HG03095 (cell line): ENCODE measurements around the gene LCN10.
A peak's percentile ranks its signal among the peaks of the same experiment; 100 is the strongest.

Source experiments
- ATAC-seq: cut with Tn5 transposase; IDR thresholded peaks from one replicate; pipeline ENCODE4 v1.9.1; 2021; ENCODE audit warnings: moderate library complexity; ENCODE audit not compliant: unreplicated experiment

LCN10 gene

GRCh38 chr9:136740491-136740890 is 2.2 kb downstream of the LCN10 start:
- ATAC-seq: no peak

GRCh38 chr9:136740069-136740468 is 2.7 kb downstream of the LCN10 start:
- no peak for ATAC-seq

GRCh38 chr9:136739509-136739908 is 3.2 kb downstream of the LCN10 start:
- ATAC-seq: no peak

- ATAC-seq: no peak
These were observed 3.8 kb downstream of the LCN10 start for GRCh38 chr9:136738960-136739359.

- ATAC-seq: no peak
These were observed 6.8 kb downstream of the LCN10 start for GRCh38 chr9:136735812-136736480.

- ATAC-seq: no peak
These were observed 7.8 kb downstream of the LCN10 start for GRCh38 chr9:136734837-136735496.

- ATAC-seq: no peak
These were observed 9.1 kb downstream of the LCN10 start for GRCh38 chr9:136733611-136734010.

- ATAC-seq: no peak
These were observed 10.1 kb downstream of the LCN10 start for GRCh38 chr9:136732444-136733178.

- no peak for ATAC-seq
These were observed 12.8 kb downstream of the LCN10 start for GRCh38 chr9:136729926-136730325.

- no peak for ATAC-seq
These were observed 13.6 kb downstream of the LCN10 start for GRCh38 chr9:136729144-136729543.

- peak; percentile 18 for ATAC-seq
These were observed 14.1 kb downstream of the LCN10 start for GRCh38 chr9:136728548-136729123.

GRCh38 chr9:136728080-136728547 is 14.6 kb downstream of the LCN10 start:
- ATAC-seq: peak; percentile 40

GRCh38 chr9:136726631-136727191 is 16.0 kb downstream of the LCN10 start:
- no peak for ATAC-seq

GRCh38 chr9:136726118-136726517 is 16.6 kb downstream of the LCN10 start:
- no peak for ATAC-seq

GRCh38 chr9:136725612-136726011 is 17.1 kb downstream of the LCN10 start:
- ATAC-seq: no peak

- ATAC-seq: no peak
These were observed 18.0 kb downstream of the LCN10 start for GRCh38 chr9:136724772-136725171.

- no peak for ATAC-seq
These were observed 18.8 kb downstream of the LCN10 start for GRCh38 chr9:136723989-136724388.

GRCh38 chr9:136723362-136723976 is 19.3 kb downstream of the LCN10 start:
- no peak for ATAC-seq

GRCh38 chr9:136722969-136723356 is 19.8 kb downstream of the LCN10 start:
- no peak for ATAC-seq

GRCh38 chr9:136722093-136722968 is 20.4 kb downstream of the LCN10 start:
- ATAC-seq: no peak
